Retinal pigment epithelial cell (primary cell): ENCODE measurements around the gene MEIS3.

ENCODE experiments used
- DNase-seq: peaks from one replicate; pipeline ENCODE4 v3.0.0-alpha.2; 2010; ENCODE audit warnings: low read depth
- H3K4me3 ChIP-seq: 2 replicates; pipeline ENCODE4 v1.5.1; 2011; ENCODE audit warnings: mild to moderate bottlenecking, low read length, control low read depth, moderate library complexity
- TF ChIP-seq, protein P1 (sequence below): conservative IDR thresholded peaks from 2 replicates; pipeline ENCODE4 v1.5.1; 2011; ENCODE audit warnings: low read depth, low read length, control low read depth, inconsistent platforms

Gene MEIS3

DNA sequence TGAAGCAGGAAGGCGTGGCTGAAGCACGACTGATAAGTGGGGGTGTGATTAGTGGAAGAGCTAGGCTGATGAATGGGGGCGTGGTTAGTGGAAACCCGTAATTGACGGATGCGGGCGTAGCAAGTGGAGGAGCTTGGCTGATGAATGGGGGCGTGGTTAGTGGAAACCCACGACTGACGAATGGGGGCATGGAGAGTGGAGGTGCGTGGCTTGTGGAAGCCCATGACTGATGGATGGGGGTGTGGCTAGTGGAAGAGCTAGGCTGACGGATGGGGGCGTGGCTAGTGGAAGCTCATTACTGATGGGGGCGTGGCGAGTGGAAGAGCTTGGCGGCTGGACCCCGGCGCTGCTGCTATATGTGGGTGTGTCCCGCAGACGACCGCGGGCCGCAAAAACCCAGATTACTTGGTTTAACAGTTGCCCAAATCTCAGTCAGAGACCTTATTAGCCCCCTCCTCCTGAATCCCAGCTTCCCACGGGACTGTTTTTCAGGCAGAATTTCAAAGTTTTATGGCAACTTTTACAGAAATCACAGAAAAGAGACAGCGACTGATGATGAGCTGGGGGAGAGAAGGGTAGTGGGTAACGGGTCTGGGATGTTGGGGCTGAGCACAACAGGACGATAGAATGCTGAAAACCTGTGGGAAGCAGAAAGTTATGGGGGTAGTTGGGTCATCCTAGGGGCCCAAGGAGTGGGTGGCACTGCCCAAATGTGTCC is 9.0 kb upstream of the MEIS3 start:
- peak; percentile 90 for DNase-seq
- TF ChIP-seq, protein P1, sequence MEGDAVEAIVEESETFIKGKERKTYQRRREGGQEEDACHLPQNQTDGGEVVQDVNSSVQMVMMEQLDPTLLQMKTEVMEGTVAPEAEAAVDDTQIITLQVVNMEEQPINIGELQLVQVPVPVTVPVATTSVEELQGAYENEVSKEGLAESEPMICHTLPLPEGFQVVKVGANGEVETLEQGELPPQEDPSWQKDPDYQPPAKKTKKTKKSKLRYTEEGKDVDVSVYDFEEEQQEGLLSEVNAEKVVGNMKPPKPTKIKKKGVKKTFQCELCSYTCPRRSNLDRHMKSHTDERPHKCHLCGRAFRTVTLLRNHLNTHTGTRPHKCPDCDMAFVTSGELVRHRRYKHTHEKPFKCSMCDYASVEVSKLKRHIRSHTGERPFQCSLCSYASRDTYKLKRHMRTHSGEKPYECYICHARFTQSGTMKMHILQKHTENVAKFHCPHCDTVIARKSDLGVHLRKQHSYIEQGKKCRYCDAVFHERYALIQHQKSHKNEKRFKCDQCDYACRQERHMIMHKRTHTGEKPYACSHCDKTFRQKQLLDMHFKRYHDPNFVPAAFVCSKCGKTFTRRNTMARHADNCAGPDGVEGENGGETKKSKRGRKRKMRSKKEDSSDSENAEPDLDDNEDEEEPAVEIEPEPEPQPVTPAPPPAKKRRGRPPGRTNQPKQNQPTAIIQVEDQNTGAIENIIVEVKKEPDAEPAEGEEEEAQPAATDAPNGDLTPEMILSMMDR, result no peak
- H3K4me3 ChIP-seq, result peak overlapping the region; percentile 32

DNA sequence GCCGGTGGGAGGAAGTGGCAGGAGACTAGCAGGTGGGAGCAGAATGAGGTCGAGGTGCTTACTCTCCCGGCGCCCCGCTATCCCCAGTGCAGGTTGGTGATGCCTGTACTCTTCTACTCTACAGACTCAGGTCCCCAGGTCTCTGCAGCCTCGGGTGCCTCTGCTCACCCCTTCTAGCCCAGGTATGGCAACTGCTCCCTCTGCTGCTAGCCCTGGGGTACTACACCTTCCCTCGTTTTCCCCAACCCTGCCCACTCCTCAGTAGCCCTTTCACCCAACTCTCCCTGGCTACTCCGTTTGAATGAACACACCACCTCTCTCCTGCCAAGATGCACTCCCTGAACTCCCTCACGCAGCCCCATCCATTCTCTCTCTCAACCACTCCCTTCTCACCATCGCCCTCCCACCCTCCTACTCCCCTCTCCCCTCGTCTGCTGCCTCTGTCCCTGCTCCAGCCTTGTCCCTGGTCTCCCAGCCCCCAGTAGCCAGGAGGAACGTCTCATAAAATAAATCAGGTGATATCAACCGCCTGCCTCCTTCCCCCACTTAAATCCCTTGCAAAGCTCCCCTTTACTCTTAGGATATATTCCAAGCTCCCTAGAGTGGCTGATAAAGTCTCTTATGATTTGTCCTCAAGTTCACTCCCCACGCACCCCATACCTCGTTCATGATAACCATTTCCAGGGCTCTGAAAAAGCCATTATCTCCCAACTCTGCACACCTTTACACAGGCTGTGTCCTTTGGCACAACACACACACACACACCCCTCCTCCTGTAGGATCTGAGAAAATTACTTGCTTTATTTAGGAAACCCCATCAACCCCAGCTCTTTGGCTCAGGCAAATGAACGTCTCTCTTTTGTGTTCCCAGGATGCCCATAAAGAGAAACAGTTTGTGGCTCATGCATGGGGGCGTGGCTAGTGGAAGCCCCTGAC is 8.2 kb upstream of the MEIS3 start:
- DNase-seq, result no peak
- TF ChIP-seq, protein P1, result peak; percentile 97
- peak overlapping the region; percentile 21 for H3K4me3 ChIP-seq

DNA sequence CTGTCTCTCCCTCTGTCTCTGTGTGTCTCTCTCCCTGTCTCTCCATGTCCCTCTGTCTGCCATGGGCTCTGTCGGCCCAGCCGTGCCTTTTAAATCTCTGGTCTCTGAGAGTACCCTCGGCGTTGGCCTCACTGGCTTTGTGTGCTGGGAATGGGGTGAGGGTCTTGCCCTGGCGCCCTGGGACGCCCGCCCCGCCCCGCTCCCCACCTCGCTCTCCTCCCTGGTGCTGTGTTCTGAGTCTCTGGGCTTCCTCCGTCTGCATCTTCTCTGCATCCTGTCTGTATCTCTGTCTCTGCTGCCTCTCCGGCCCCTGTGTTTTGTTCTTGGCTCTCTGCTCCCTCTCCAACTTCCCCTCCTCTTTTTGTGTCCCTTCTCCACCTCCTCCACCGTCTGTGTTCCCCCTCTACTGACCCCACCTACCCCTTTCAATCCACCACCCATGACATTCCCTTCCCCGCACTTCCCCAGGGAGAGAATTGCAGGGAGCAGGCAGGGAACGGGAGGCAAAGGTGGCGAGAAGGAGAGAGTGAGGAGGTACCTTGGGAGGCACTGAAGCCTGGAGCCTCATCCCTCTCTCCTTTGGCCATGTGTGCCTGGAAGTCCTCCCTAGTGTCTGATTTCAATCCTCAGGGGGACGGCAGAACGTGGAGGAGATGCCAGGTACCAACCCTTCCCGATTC is 4.0 kb upstream of the MEIS3 start:
- H3K4me3 ChIP-seq, result no peak overlapping the region
- TF ChIP-seq, protein P1, result no peak
- DNase-seq, result no peak

- DNase-seq, result no peak
- TF ChIP-seq, protein P1, result no peak
These were observed 3.3 kb upstream of the MEIS3 start for GRCh38 chr19:47422417-47423163.

DNA sequence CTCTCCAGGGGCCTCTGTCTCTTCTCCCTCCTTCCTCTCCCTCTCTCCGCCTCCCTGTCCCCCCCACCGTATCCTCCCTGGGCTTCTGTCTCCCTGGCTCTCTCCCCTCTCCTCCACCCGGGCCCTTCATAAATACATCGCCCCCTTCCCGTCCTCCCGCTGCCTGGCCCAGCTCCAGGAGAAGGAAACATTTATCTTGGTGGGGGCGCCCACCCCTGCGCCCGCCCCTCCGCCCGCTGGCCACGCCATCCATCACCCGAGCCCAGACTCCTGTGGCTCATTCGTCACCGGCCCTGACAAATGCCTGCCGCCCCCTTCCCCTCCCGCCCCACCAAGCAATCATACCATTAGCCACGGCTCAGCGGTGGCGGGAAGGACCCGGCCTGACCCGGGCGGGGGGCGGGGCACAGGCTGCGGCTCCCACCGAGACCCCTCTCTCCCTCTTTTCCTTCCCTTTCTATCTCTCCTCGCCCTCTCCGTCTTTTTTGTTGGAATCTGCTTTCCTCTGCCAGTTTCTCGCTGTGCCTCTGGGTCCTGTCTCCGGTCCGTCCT is 2.6 kb upstream of the MEIS3 start:
- TF ChIP-seq, protein P1, result no peak
- no peak overlapping the region for H3K4me3 ChIP-seq
- DNase-seq, result no peak

More at GRCh38 chr19:47422417-47423163, 3.3 kb upstream of the MEIS3 start:
- H3K4me3 ChIP-seq, result no peak overlapping the region

GRCh38 chr19:47421244-47421786 is 2.0 kb upstream of the MEIS3 start:
- TF ChIP-seq, protein P1, result no peak
- DNase-seq, result no peak
- H3K4me3 ChIP-seq, result no peak overlapping the region
